Neuronal stem cell (in vitro differentiated cells): ENCODE results near the gene FEM1B.

Experiments
- DNase-seq: peaks from one replicate; pipeline ENCODE4 v3.0.0-alpha.2; 2013; ENCODE audit warnings: low spot score
- H2AFZ ChIP-seq: one replicate; pipeline ENCODE4 v1.6.1; 2013; ENCODE audit warnings: mild to moderate bottlenecking, low read length, inconsistent platforms
- H2AK5ac ChIP-seq: 2 replicates; pipeline ENCODE4 v1.6.1; 2013; ENCODE audit warnings: low read depth, mild to moderate bottlenecking, inconsistent platforms, low read length, moderate library complexity, mixed read lengths
- H2BK120ac ChIP-seq: 2 replicates; pipeline ENCODE4 v1.6.1; 2013; ENCODE audit warnings: low read depth, mild to moderate bottlenecking, inconsistent platforms, low read length, moderate library complexity, mixed read lengths
- H2BK12ac ChIP-seq: one replicate; pipeline ENCODE4 v1.6.1; 2013; ENCODE audit warnings: low read length, inconsistent platforms
- H2BK15ac ChIP-seq: 2 replicates; pipeline ENCODE4 v1.6.1; 2013; ENCODE audit warnings: mild to moderate bottlenecking, low read length, inconsistent platforms, mixed read lengths
- H2BK5ac ChIP-seq: one replicate; pipeline ENCODE4 v1.6.1; 2013; ENCODE audit warnings: inconsistent platforms, mild to moderate bottlenecking, low read length, moderate library complexity
- H3K14ac ChIP-seq: one replicate; pipeline ENCODE4 v1.6.1; 2013; ENCODE audit warnings: low read length, inconsistent platforms
- H3K18ac ChIP-seq: 2 replicates; pipeline ENCODE4 v1.6.1; 2013; ENCODE audit warnings: low read length, inconsistent platforms
- H3K23ac ChIP-seq: 2 replicates; pipeline ENCODE4 v1.6.1; 2013; ENCODE audit warnings: low read depth, mild to moderate bottlenecking, mixed read lengths, low read length, inconsistent platforms; ENCODE audit not compliant: poor library complexity
- H3K27ac ChIP-seq: replicated peaks from 3 replicates; pipeline ENCODE4 v1.5.1; 2013; ENCODE audit warnings: low read length, inconsistent platforms
- H3K27me3 ChIP-seq, 3 experiments: 2 replicates each; pipeline ENCODE4 v1.6.1; 2013; ENCODE audit warnings: low read length in 3 of 3, mild to moderate bottlenecking in 2 of 3, inconsistent platforms in 1 of 3, low read depth in 1 of 3, mixed read lengths in 1 of 3, moderate library complexity in 1 of 3; ENCODE audit not compliant: control insufficient read depth in 3 of 3, insufficient read depth in 3 of 3
- H3K36me3 ChIP-seq, 2 donors: replicated peaks in 1 of 2; 2 replicates each; pipeline ENCODE4 v1.6.1; 2013; ENCODE audit warnings: low read length in 2 of 2; ENCODE audit not compliant: control insufficient read depth in 2 of 2, insufficient read depth in 2 of 2
- H3K4ac ChIP-seq: 2 replicates; pipeline ENCODE4 v1.6.1; 2013; ENCODE audit warnings: inconsistent platforms, mild to moderate bottlenecking, low read length, moderate library complexity
- H3K4me1 ChIP-seq, 2 donors: 1 replicate in 1 of 2; 2 replicates in 1 of 2; pipeline ENCODE4 v1.6.1; 2013; ENCODE audit warnings: low read length in 2 of 2, low read depth in 1 of 2; ENCODE audit not compliant: control insufficient read depth in 2 of 2, insufficient read depth in 1 of 2
- H3K4me2 ChIP-seq: one replicate; pipeline ENCODE4 v1.6.1; 2013; ENCODE audit warnings: mild to moderate bottlenecking, low read length, inconsistent platforms; ENCODE audit not compliant: insufficient read depth, poor library complexity, severe bottlenecking
- H3K4me3 ChIP-seq, 2 donors: 2 replicates each; pipeline ENCODE4 v1.5.1; 2013; ENCODE audit warnings: low read length in 2 of 2, mild to moderate bottlenecking in 2 of 2, inconsistent platforms in 1 of 2, moderate library complexity in 1 of 2
- H3K79me1 ChIP-seq: one replicate; pipeline ENCODE4 v1.6.1; 2013; ENCODE audit warnings: low read depth, mild to moderate bottlenecking, inconsistent platforms, low read length, moderate library complexity
- H3K9ac ChIP-seq: one replicate; pipeline ENCODE4 v1.6.1; 2013; ENCODE audit warnings: mild to moderate bottlenecking, low read depth, low read length, inconsistent platforms; ENCODE audit not compliant: poor library complexity
- H3K9me3 ChIP-seq, 2 donors: replicated peaks in 1 of 2; 2 replicates each; pipeline versions ENCODE3 to v1.6.1; 2013; ENCODE audit warnings: low read length in 2 of 2, mild to moderate bottlenecking in 2 of 2, inconsistent platforms in 1 of 2, low read depth in 1 of 2, mixed read lengths in 1 of 2, moderate library complexity in 1 of 2; ENCODE audit not compliant: control insufficient read depth in 2 of 2, insufficient read depth in 1 of 2
- H4K8ac ChIP-seq: one replicate; pipeline ENCODE4 v1.6.1; 2013; ENCODE audit warnings: low read depth, mild to moderate bottlenecking, inconsistent platforms, low read length, moderate library complexity
- H4K91ac ChIP-seq: one replicate; pipeline ENCODE4 v1.6.1; 2013; ENCODE audit warnings: low read length, low read depth, mild to moderate bottlenecking, inconsistent platforms; ENCODE audit not compliant: poor library complexity
- WGBS, 2 donors: extraction: QIAGEN DNeasy Blood & Tissue Kit; methylation state at CpG; one replicate each; pipeline ENCODE4 v1.1.7; 2013; ENCODE audit warnings: missing lambda C conversion rate in 2 of 2, mixed read lengths in 1 of 2; ENCODE audit not compliant: insufficient read length in 2 of 2, insufficient replicate concordance in 1 of 2; ENCODE audit errors: extremely low coverage in 2 of 2; 5-methylcytosine and 5-hydroxymethylcytosine counted together

Gene FEM1B

DNA sequence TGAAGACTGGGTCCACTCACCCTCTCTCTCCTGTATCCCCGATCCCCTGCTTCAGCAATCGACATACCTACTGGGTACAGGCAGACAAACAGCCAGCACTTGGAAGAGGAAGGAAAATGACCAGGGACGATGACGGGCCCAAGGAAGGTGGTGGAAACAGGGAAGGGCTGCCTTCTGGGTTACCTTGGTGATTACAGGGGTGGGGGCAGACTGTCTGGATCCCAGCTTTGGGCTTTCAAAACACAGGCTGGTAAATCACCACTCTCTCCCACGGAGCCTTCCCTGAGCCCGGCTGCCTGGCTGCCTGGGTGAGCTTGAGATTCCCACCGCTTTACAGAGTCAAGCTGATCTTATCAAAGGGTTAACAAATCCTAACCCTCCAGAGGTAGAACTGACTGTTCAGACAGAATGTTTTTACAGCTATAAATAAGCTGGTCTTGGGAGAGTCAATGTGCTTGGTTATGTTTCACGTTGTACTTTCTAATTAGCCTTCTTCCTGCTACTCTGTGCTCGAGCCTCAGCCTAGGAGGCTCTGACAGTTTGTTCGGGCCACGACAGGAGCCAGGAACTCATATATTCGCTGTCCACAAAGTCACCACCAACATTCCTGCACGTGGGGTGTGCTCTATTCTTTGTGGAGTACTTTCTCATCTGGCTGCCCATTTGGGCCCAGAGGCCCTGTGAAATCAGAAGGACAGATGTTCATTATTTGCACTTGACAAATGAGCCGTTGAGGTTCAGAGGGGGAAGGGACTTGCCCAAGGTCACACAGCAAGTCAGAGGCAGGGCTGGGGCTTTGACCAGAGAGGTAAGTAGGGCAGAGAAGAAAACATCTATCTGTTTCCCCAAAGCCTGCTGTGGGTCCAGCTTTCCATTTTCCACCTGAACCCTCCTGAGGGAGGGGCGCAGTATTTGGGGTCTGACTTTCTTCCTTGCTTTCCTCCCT is 63.5 kb downstream of the FEM1B start:
- Histone ChIP-seq H3K18ac (peak overlapping the region; percentile 18), H2AK5ac (no peak overlapping the region), H3K27me3 (peaks cover 0 to 18% (median 0%) of the 10 kb centered on the region in 3 experiments), H3K9ac (no peak overlapping the region), H4K8ac (no peak overlapping the region), H2BK5ac (no peak overlapping the region), H3K23ac (no peak overlapping the region), H3K27ac (no peak overlapping the region), H4K91ac (no peak overlapping the region), H3K4ac (no peak overlapping the region), H3K4me2 (no peak overlapping the region), H3K79me1 (no peaks in the 10 kb centered on the region), H2BK120ac (no peak overlapping the region), H3K36me3 (no peaks in the 10 kb centered on the region), H2AFZ (no peak overlapping the region), H3K9me3 (no peaks in the 10 kb centered on the region), H3K4me3 (no peak overlapping the region), H2BK15ac (no peak overlapping the region), H3K4me1 (no peaks in the 10 kb centered on the region), H3K14ac (no peak overlapping the region), H2BK12ac (no peak overlapping the region)
- no peak for DNase-seq
- WGBS, 2 donors = no CpG with 5 or more reads among the region's 15 CpGs

- WGBS, 2 donors = no CpG with 5 or more reads among the region's 17 CpGs
These were observed 64.5 kb downstream of the FEM1B start for GRCh38 chr15:68341760-68342725.

GRCh38 chr15:68343579-68344225 is 66.2 kb downstream of the FEM1B start:
- no peak overlapping the region for H3K9ac ChIP-seq
- H2AFZ ChIP-seq = no peak overlapping the region
- DNase-seq = no peak
- peak overlapping the region; percentile 50 for H3K18ac ChIP-seq
- H3K23ac ChIP-seq = no peak overlapping the region
- H4K8ac ChIP-seq = no peak overlapping the region
- H3K4ac ChIP-seq = no peak overlapping the region
- no peak overlapping the region for H3K4me2 ChIP-seq
- H3K36me3 ChIP-seq = no peaks in the 10 kb centered on the region
- WGBS, 2 donors = no CpG with 5 or more reads among the region's 14 CpGs
- H2BK15ac ChIP-seq = no peak overlapping the region
- no peak overlapping the region for H4K91ac ChIP-seq
- H3K4me1 ChIP-seq = no peaks in the 10 kb centered on the region
- H3K9me3 ChIP-seq = no peaks in the 10 kb centered on the region
- H2BK12ac ChIP-seq = no peak overlapping the region
- H3K4me3 ChIP-seq = no peak overlapping the region
- H3K27me3 ChIP-seq = peaks cover 0 to 12% (median 2%) of the 10 kb centered on the region in 3 experiments
- peak overlapping the region; percentile 40 for H2AK5ac ChIP-seq
- no peak overlapping the region for H2BK120ac ChIP-seq
- H3K79me1 ChIP-seq = no peaks in the 10 kb centered on the region
- H3K27ac ChIP-seq = no peak overlapping the region
- no peak overlapping the region for H2BK5ac ChIP-seq
- no peak overlapping the region for H3K14ac ChIP-seq

More at GRCh38 chr15:68341760-68342725, 64.5 kb downstream of the FEM1B start:
- Histone ChIP-seq H3K4me3 (no peak overlapping the region), H3K9me3 (no peaks in the 10 kb centered on the region), H3K79me1 (no peaks in the 10 kb centered on the region), H3K14ac (no peak overlapping the region), H2BK12ac (no peak overlapping the region), H4K91ac (no peak overlapping the region), H3K18ac (peak overlapping the region; percentile 9), H2BK120ac (no peak overlapping the region), H3K36me3 (no peaks in the 10 kb centered on the region), H3K23ac (peak overlapping the region; percentile 15), H3K27ac (no peak overlapping the region), H2BK15ac (peak overlapping the region; percentile 50), H2BK5ac (no peak overlapping the region), H3K4ac (no peak overlapping the region), H3K4me1 (no peaks in the 10 kb centered on the region), H2AK5ac (peak overlapping the region; percentile 70), H3K9ac (no peak overlapping the region), H2AFZ (no peak overlapping the region), H3K27me3 (peaks cover 0 to 17% (median 0%) of the 10 kb centered on the region in 3 experiments), H3K4me2 (no peak overlapping the region), H4K8ac (no peak overlapping the region)
- DNase-seq = no peak
